GM12891 (cell line): Measurements from ENCODE around the gene MPP3.

Source experiments
- DNase-seq: peaks from one replicate; pipeline ENCODE4 v3.0.0; 2011; ENCODE audit warnings: low spot score; ENCODE audit not compliant: insufficient read length
- FAIRE-seq: peaks from 2 replicates; lab custom pipeline; 2011; peaks lifted over from hg19 to GRCh38; lab: Jason Lieb, UNC
- PAX5 ChIP-seq: IDR thresholded peaks from 2 replicates; pipeline ENCODE4 v1.6.1; 2011; ENCODE audit warnings: low read length, moderate library complexity, mild to moderate bottlenecking; ENCODE audit not compliant: insufficient read depth, severe bottlenecking
- POLR2A ChIP-seq: IDR thresholded peaks from 2 replicates; pipeline ENCODE4 v1.6.1; 2011; ENCODE audit warnings: low read depth, low read length, control low read depth
- POLR2AphosphoS5 ChIP-seq: IDR thresholded peaks from 2 replicates; pipeline ENCODE4 v1.6.1; 2011; ENCODE audit warnings: low read depth, low read length, control low read depth
- POU2F2 ChIP-seq: IDR thresholded peaks from 2 replicates; pipeline ENCODE4 v1.6.1; 2011; ENCODE audit warnings: low read depth, mild to moderate bottlenecking, control low read depth, low read length, moderate library complexity
- SPI1 ChIP-seq: IDR thresholded peaks from 2 replicates; pipeline ENCODE4 v1.6.1; 2011; ENCODE audit warnings: low read depth, low read length, control low read depth
- TAF1 ChIP-seq: IDR thresholded peaks from 2 replicates; pipeline ENCODE4 v1.6.1; 2011; ENCODE audit warnings: low read depth, low read length, control low read depth

MPP3 gene

DNA sequence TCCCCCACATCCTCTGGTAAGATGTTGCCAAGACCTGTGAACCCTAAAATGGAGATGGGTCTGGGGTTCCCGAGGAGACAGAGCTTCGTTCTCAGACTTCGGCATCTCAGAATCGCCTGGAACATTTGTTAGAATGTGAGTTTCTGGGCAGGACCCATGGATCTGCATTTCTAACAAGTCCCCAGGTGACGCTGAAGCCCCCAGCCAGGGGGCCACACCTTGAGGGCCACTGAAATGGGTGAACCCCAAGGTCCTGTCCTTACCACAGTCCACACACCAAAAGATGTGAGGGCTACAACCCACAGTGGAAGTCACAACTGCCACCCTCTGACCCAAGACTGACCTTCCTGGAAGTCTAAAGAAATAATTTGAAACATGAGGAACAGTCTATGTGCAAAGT lies 14.0 kb downstream of the MPP3 start:
- no peak for TF ChIP-seq POU2F2
- no peak for TF ChIP-seq POLR2AphosphoS5
- no peak for TF ChIP-seq PAX5
- no peak for TF ChIP-seq SPI1
- no peak for TF ChIP-seq POLR2A
- no peak for TF ChIP-seq TAF1

DNA sequence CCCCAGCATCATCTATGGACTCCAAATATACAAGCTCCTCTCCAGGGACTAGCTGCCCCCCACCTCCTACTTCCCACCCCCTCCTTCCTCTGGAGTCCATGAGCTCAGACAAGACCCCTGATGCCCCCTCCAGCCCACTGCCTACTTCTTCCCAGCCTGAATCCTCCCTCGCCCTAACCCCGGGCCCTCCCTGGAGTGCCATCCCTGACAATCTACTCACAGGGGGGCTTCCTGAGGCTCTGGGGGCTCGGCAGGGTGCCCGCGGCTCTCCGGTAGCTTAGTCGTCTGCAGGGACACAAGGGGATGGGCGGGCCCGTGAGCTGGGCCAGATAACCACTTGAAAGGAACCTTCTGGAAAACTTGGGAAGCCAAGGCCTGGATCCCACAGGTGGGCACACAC lies 15.1 kb downstream of the MPP3 start:
- FAIRE-seq = no peak
- no peak for DNase-seq
- TF ChIP-seq POLR2AphosphoS5 (no peak), PAX5 (no peak), POU2F2 (no peak), SPI1 (no peak), POLR2A (no peak), TAF1 (no peak)

More for the DNA sequence above, 14.0 kb downstream of the MPP3 start:
- FAIRE-seq (no peak), DNase-seq (no peak)

DNA sequence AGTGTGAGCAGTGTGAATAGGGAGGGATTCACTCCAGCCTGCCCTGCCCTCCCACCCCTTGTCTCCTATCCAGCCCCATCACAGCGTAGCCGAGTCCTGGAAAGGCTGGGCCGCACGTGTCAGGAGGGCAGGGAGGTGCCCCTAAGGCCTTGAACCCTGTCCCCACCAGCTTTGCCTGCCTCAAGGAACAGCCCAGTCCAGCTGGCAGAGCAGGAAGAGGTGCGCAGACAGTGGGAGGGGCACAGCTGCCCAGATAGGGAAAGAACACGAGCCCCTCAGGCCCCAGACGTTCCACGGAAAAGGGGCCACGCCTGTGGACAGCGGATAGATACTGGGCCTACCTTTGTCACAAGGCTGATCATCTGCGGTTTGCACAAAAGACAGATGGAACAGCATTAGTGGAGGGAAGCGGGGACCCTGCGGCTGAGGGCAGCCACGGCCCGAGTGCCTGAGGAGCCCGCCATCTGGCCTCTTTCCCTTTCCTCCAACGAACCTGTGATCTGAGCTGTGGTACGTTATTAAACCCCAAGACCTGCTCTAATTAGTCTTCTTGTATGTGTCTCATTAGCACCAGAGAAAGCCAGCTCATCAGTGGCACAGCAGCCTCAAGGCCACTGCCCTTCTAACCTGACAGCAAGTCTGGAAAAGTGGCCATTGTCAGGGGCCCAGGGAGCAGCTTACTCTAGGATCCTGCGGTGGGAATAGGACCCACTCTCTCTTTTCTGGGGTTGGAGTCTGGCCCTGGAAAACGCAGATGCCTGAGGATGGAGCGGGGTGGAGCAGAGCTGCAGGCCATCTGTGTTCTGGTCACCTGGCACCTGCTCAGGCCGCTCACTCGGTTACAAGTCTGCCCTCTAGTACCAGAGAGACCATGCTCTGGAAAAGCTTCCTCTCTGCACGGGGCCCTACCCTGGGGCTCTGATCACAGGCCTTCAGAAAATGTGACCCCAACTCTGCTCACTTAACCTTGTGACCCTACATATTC lies 16.3 kb downstream of the MPP3 start:
- FAIRE-seq (no peak), DNase-seq (no peak)
- TF ChIP-seq TAF1 (no peak), SPI1 (no peak), POLR2AphosphoS5 (no peak), POU2F2 (no peak), POLR2A (no peak), PAX5 (no peak)

DNA sequence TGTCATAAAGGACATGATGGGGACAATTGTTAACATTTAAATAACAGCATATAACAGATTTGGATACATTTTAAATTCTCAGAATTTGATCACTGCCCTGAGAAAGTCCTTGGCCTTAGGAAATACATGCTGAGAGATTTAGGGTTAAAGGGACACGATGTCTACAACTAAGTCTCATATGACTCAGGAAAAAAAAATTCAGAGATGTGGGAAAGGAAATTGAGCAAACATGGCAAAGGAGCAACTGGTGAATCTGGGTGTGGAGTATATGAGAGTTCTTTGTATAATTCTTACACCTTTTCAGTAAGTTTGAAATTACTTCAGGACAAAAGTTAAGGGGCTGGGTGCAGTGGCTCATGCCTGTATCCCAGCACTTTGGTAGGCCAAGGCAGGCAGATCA lies 18.2 kb downstream of the MPP3 start:
- FAIRE-seq (no peak), DNase-seq (no peak)
- no peak for TF ChIP-seq SPI1
- TF ChIP-seq TAF1 = no peak
- TF ChIP-seq POLR2A = no peak
- TF ChIP-seq POU2F2 = no peak
- TF ChIP-seq PAX5 = no peak
- TF ChIP-seq POLR2AphosphoS5 = no peak

DNA sequence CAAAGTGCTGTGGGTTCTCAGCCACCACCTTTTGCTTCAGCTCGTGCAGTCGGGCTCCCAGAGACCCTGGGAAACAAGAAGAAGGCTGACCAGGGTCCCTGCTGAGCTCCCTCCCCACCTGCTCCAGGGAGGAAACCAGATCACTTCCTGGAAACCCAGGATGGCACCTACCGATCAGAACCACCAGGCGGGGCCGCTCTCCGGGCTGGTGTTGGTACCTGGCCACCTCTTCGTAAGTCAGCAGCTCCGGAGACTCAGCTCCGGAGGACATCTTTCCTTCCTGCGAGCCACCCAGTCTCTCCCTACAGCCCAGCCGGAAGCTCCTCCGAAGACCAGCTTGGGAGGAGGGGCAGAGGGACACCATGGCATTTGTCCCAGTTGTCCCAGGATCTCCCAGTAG lies 18.9 kb downstream of the MPP3 start:
- DNase-seq = no peak
- no peak for FAIRE-seq
- TF ChIP-seq PAX5 (no peak), POLR2A (no peak), SPI1 (no peak), TAF1 (no peak), POLR2AphosphoS5 (no peak), POU2F2 (no peak)

DNA sequence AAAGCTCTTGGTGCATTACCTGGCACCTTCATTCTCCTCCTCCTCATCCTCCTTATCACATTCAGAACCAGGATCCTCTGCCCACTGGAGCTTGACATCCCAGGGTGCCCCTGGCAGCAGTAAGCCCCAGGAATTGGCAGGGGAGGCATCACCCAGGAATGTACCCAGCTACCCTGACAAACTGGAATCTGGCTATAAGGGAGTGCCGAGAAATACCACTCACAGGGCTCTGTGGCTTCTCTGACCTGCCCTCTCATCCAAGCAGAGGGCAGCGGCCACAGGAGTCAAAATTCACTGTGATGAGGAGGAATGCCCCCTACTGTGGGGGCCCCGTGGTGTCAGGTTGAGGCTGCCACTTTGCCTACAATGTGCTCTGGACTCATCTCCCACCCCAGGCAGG lies 19.6 kb downstream of the MPP3 start:
- DNase-seq = no peak
- TF ChIP-seq SPI1 (no peak), POU2F2 (no peak), POLR2AphosphoS5 (no peak), TAF1 (no peak)
- FAIRE-seq = no peak

DNA sequence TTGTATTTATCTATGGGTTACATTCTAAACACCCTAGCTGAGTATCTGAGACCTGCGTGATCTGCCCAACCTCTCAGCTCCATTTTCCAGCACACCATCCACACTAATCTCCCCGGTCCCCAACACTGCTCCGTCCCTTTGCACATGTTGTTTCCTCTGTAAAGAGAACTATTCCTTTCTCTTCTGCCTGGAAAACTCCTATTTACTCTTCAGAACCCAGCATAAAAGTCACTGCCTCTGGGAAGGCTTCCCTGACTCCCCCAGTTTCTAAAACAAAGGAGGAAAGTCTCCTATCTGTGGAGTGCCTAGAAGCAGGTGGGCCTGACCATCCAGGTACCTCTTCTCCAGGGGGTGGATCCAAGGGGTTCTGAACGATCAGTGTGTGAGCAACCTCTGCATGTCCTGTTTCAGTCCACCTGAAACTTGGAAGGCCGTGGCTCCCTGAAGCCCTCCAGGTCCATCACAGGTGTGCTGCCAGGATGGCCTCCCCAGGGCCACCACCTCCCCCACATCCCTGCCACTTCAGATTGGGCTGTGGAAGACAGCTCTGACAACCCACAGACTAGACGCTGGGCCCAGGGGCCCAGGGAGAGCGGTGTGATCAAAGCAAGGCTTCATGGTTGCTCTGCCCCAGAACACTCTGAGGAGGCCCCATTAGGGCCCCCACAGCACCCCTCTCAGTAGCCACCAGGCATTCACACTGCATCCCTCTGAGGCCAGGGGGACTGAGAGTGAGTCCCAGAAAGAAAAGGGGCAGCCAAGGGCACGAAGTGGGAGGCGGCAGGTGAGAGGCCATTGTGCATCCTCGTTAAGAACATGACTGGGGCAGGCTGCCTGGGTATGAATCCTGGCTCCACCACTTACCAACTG lies 20.3 kb downstream of the MPP3 start:
- TF ChIP-seq POU2F2 (no peak), PAX5 (no peak), POLR2A (no peak), TAF1 (no peak), POLR2AphosphoS5 (no peak), SPI1 (no peak)
- FAIRE-seq (no peak), DNase-seq (no peak)

DNA sequence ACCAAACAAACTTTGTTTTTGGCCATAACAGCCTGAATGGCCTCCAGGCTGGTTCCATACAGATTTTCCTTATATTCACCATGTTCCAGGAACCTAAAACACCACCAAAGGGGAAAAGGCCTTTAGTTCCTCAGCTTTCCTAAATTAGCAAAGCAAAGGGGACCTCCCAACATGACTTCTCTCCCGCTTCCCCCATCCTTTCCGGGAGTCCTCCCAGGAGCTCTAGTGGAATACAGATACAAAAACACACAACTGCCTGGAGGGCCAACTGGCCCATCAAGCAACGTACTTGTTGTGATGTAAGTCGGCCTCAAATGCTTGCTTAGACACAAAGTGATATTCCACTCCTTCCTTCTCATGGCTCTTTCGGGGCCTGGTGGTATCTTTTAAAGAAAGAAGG lies 22.1 kb downstream of the MPP3 start:
- FAIRE-seq = no peak
- no peak for TF ChIP-seq SPI1

DNA sequence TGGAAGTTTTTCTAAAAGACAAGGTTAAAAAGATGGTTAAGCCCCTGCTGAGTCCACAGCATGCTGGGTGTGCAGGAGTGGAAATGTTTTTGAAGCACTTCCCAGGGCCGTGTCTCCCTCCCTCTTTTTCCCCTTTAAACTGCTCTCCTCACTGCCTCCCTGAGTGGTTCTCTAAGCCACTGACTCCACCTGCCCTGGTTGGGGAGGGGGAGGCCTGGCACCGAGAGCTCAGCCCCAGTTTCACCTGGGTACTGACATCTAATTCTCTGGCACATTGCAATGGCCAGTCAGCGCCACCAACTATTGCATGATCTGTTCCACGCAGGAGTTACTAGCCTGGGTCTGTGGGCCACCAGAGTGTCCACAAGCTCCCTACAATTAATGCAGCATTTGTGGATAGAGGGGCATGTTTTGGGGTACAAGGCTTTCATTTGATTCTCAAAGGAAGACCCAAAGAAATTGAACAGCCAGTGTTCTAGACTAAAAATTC lies 22.7 kb downstream of the MPP3 start:
- no peak for DNase-seq
- TF ChIP-seq POU2F2 (no peak), TAF1 (no peak), PAX5 (no peak), SPI1 (no peak), POLR2AphosphoS5 (no peak), POLR2A (no peak)
- no peak for FAIRE-seq

More for the DNA sequence above, 22.1 kb downstream of the MPP3 start:
- no peak for DNase-seq
